HG02610 (cell line): ENCODE measurements around the gene DHRSX.
"Not testable (repeated sequence)": the region's sequence is repeated elsewhere in the genome, so short reads cannot be mapped to it uniquely, and the experiment has no call there.

Source experiments
- ATAC-seq: cut with Tn5 transposase; IDR thresholded peaks from one replicate; pipeline ENCODE4 v1.9.1; 2021; ENCODE audit warnings: mild to moderate bottlenecking, moderate library complexity; ENCODE audit not compliant: unreplicated experiment

Gene DHRSX

DNA sequence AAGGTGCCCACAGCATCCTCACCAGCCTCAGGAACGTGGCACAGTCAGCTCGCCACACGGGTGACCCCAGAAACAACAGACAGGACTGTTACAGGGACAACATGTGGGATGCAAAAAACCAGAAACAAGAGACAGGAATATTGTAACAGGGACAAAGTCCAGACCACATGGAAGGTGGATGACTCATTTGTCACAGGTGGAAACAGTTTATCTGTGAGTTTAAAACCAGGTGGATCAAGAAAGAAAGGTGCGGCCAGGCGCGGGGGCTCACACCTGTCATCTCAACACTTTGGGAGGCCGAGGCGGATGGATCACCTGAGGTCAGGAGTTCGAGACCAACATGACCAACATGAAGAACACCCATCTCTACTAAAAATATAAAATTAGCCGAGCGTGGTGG is 23.5 kb downstream of the DHRSX start:
- ATAC-seq, result not testable (repeated sequence)

DNA sequence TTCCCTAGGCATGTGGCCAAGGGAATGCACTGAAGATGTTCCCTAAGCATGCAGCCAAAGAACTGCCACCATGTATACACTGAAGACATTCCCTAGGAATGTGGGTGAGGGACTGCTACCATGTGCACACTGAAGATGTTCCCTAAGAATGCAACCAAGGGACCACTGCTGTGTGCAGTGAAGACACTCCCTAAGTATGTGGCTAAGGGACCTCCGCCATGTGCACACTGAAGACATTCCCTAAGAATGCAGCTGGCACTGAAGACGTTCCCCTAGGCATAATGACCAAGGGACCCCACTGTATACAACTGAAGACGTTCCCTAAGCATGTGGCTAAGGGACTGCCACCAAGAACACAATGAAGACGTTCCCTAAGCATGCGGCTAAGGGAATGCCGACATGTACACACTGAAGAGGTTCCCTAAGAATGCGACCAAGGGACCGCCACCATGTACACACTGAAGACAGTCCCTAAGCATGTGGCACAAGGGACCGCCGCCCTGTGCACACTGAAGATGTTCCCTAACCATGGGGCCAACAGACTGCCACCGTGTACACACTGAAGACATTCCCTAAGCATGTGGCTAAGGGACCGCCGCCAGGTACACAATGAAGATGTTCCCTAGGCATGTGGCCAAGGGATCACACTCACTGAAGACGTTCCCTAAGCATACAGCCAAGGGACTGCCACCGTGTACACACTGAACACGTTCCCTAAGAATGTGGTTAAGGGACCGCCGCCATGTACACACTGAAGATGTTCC is 25.6 kb downstream of the DHRSX start:
- ATAC-seq, result no peak

DNA sequence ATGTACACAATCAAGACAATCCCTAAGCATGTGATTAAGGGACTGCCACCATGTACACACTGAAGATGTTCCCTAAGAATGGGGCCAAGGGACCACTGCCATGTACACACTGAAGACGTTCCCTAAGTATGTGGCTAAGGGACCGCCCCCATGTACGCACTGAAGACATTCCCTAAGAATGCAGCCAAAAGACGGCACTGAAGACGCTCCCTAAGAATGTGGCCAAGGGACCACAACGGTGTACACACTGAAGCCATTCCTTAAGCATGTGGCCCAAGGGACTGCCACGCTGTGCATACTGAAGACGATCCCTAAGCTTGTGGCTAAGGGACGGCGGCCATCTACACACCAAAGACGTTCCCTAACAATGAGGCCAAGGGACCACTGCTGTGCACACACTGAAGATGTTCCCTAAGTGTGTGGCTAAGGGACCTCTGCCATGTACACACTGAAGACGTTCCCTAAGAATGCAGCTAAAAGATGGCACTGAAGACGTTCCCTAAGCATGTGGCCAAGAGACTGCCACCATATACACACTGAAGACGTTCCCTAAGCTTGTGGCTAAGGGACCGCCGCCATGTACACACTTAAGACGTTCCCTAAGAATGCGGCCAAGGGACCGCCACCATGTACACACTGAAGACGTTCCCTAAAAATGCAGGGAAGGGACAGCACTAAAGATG is 26.4 kb downstream of the DHRSX start:
- no peak for ATAC-seq

DNA sequence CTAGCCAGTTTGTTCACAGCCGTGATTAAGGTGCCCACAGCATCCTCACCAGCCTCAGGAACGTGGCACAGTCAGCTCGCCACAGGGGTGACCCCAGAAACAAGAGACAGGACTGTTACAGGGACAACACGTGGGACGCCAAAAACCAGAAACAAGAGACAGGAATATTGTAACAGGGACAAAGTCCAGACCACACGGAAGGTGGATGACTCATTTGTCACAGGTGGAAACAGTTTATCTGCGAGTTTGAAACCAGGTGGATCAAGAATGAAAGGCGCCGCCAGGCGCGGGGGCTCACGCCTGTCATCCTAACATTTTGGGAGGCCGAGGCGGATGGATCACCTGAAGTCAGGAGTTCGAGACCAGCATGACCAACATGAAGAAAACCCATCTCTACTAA is 27.7 kb downstream of the DHRSX start:
- not testable (repeated sequence) for ATAC-seq

DNA sequence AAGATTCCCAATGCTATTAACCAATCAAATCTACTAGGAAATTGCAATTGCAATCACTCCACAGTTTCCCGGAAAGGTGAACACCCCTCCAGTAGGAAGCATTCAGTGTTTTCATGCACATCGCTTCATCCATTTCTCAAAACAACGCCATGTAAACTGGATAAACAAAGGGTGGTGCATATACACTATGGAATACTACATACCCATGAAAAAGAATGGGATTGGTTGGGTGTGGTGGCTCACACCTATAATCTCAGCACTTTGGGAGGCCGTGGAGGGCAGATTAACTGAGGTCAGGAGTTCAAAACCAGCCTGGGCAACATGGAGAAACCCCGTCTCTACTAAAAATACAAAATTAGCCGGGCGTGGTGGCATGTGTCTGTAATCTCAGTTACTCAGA is 29.1 kb downstream of the DHRSX start:
- no peak for ATAC-seq

DNA sequence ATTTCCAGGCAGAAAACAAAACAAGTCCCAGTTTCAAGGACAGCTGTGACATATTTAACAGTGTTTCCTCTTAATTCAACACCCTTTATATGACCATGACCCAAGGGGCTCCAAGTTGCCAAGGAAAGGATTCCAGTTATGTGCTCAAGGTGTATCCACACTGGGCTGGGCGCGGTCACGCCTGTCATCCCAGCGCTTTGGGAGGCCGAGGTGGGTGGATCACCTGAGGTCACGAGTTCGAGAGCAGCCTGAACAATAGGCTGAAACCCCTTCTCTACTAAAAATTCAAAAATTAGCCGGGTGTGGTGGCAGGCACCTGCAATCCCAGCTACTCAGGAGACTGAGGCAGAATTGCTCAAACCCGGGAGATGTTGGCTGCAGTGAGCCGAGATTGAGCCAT is 29.6 kb downstream of the DHRSX start:
- ATAC-seq, result not testable (repeated sequence)

DNA sequence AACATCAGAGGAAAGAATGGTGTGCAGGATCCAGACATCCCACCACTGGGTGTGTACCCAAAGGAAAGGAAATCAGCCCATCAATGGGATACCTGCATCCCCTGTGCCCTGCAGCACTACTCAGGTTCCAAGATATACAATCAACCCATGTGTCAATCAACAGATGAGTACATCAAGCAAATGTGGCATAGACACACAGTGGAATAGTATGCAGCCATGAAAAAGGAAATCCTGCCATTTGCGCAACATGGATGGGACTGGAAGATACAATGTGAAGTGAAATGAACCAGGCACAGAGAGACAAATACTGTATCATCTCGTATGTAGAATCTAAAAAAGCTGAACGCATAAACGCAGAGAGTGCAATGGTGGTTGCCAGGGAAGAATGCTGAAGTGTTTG is 30.9 kb downstream of the DHRSX start:
- ATAC-seq, result not testable (repeated sequence)

DNA sequence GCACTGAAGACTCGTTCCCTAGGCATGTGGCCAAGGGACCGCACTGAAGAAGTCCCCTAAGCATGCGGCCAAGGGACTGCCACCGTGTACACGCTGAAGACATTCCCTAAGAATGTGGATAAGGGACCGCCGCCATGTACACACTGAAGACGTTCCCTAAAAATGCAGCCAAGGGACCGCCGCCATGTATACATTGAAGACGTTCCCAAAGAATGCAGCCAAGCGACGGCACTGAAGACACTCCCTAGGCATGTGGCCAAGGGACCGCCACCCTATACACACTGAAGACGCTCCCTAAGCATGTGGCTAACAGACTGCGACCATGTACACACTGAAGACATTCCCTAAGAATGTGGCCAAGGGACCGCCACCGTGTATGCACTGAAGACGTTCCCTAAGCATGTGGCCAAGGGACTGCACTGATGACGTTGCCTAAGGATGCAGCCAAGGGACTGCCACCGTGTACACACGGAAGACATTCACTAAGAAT is 31.5 kb downstream of the DHRSX start:
- no peak for ATAC-seq

DNA sequence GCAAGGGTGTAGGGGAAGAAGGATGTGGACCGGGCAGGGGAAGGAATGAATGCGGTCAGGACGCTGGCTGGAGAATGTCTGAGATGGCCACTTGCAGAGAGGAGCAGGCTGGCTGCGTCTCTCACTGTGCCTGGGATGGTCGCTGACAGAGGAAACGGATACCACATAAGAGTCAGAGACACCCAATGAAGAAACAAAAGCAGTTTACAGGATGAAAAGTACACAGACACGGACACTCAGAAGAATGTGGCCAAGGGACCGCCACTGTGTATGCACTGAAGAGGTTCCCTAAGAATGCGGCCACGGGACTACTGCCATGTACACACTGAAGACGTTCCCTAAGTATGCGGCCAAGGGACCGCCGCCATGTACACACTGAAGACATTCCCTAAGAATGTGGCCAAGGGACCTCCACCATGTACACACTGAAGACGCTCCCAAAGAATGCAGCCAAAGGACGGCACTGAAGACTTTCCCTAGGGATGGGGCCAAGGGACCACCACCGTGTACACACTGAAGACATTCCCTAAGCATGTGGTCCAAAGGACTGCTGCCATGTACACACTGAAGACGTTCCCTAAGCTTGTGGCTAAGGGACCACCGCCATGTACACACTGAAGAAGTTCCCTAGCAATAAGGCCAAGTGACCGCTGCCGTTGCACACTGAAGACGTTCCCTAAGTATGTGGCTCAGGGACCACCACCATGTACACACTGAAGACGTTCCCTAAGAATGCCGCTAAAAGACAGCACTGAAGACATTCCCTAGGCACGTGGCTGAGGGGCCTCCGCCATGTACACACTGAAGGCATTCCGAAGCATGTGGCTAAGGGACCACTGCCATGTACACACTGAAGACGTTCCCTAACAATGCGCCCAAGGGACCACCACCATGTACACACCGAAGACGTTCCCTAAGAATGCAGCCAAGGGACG is 32.2 kb downstream of the DHRSX start:
- ATAC-seq, result no peak

DNA sequence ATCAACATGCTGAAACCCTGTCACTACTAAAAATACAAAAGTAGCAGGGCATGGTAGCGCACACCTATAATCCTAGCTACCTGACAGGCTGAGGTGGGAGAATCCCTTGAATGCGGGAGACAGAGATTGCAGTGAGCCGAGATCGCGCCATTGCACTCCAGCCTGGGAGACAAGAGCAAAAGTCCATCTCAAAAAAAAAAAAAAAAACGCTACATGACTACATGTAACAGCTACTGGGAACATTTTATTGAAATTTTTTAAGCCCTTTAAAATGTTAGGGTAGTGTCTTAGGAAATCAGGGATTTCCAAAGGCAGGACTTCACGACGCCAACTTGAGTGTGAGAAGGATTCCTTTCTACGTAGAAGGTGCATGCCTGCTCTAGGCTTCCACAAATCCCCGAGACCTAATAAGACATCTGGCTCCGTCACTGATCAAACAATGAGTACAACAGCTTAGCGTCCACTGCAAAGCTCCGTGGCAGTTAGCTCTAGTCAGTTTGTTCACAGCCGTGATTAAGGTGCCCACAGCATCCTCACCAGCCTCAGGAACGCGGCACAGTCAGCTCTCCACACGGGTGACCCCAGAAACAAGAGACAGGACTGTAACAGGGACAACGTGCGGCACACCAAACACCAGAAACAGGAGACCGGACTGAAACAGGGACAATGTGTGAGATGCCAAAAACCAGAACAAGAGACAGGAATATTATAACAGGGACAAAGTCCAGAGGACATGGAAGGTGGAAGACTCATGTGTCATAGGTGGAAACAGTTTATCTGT is 33.7 kb downstream of the DHRSX start:
- no peak for ATAC-seq

DNA sequence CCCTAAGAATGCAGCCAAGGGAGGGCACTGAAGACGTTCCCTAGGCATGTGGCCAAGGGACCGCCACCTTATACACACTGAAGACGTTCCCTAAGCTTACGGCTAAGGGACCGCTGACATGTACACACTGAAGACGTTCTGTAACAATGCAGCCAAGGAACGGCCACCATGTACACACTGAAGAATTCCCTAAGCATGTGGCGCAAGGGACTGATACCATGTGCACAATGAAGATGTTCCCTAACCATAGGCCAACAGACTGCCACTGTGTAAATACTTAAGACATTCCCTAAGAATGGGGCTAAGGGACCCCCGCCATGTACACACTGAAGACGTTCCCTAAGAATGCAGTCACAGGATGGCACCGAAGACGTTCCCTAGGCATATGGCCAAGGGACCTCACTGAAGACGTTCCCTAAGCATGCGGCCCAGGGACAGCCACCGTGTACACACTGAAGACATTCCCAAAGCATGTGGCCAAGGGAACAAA is 36.1 kb downstream of the DHRSX start:
- no peak for ATAC-seq

DNA sequence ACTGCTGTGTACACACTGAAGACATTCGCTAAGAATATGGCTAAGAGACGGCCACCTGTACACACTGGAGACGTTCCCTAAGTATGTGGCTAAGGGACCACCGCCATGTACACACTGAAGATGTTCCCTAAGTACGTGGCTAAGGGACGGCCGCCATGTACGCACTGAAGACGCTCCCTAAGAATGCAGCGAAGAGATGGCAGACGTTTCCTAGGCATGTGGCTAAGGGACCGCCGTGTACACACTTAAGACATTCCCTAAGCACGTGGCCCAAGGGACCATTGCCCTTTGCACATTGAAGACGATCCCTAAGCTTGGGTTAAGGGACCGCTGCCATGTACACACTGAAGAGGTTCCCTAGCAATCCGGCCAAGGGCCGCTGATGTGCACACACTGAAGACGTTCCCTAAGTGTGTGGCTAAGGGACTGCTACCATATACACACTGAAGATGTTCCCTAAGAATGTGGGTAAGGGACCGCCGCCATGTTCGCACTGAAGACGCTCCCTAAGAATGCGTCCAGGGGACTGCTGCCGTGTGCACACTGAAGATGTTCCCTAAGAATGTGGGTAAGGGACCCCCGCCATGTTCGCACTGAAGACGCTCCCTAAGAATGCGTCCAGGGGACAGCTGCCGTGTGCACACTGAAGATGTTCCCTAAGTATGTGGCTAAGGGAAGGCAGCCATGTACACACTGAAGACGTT is 36.7 kb downstream of the DHRSX start:
- no peak for ATAC-seq

DNA sequence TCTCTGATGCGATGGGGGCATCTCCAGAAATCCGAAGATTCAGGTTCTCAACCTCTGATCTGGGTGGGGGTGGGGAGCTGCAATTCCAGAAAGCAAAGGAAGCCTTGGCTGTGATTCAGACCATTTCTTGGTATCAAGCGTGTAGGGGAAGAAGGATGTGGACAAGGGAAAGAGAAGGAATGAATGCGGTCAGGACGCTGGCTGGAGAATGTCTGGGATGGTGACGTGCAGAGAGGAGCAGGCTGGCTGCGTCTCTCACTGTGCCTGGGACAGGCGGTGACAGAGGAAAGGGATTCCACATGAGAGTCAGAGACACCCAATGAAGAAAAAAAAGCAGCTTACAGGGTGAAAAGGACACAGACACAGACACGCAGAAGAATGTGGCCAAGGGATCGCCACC is 37.3 kb downstream of the DHRSX start:
- ATAC-seq, result not testable (repeated sequence)

DNA sequence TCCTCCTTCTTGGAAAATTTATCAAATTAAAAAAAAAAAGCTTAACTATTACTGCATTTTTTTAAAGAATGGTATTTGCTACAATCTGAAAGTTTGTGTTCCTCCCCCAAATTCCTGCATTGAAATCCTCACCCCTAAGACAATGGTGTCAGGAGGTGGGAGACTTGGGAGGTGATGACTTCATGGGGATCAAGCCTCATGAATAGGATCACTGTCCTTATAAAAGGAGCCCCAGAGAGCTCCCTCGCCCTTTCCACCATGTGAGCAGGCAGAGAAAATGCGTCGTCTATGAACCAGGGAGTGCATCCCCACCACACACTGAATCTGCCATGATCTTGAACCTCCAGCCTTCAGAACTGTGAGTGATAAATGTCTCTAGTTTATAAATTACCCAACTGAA is 38.0 kb downstream of the DHRSX start:
- no peak for ATAC-seq

DNA sequence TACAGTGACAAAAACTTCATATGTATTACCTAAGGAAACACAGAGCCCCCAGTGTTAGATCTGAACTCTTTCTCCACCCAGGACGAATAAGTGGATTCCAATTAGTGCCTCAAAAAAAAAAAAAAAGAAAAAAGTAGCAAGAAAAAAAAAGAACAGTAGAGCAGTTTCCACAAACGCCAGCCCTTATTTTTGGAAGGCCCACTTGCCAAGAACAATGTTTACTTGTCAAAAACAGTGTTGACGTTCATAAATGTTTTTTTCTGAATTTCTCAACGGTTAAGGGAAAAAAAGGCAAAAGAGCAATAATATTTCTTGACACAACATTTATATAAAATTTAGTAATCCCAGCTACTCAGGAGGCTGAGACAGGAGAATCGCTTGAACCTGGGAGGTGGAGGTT is 38.7 kb downstream of the DHRSX start:
- no peak for ATAC-seq

DNA sequence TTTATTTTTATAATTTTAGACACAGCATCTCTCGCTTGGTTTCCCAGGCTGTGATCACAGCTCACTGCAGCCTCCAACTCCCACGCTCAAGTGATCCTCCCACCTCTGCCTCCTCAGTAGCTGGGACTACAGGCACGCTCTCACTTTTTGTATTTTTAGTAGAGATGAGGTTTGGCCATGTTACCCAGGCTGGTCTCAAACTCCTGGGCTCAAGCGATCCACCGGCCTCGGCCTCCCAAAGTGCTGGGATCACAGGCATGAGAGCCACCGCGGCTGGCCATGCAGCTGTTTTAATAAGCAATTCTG is 39.1 kb downstream of the DHRSX start:
- ATAC-seq, result no peak

DNA sequence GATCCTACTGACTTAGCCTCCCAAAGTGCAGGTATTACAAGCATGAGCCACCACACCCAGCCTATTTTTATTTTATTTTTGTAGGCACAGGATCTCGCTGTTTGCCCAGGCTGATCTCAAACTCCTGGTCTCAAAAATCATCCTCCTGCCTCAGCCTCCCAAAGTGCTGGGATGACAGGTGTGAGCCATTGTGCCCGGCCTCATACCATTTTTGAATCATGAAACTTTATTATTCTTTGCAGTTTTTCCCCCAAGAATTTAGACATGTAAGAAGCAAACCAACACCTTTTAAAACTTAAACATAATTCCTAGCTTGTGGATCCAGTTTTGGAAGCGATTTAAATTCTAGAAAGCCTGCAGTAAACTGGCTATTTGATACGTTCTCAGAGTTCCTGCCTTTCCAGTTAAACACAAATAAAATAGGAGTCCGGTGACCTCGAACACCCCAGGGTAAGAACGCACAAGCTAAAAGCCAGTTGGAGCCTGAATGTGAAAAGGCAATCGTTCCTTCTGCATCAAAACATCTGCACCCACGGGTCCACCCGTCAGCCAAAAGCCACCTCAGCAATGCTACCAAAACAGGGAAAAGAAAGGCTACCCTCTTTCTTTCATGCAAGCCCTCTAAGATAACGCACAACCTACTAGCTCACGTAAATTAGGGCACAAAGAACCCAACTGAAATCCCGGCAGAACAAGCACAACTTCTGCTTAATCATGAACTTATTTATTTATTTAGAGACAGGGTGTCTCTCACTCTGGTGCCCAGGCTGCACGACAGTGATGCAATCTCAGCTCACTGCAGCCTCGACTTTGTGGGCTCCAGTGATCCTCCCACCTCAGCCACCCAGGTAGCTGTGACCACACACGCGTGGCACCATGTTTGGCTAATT is 39.7 kb downstream of the DHRSX start:
- not testable (repeated sequence) for ATAC-seq

DNA sequence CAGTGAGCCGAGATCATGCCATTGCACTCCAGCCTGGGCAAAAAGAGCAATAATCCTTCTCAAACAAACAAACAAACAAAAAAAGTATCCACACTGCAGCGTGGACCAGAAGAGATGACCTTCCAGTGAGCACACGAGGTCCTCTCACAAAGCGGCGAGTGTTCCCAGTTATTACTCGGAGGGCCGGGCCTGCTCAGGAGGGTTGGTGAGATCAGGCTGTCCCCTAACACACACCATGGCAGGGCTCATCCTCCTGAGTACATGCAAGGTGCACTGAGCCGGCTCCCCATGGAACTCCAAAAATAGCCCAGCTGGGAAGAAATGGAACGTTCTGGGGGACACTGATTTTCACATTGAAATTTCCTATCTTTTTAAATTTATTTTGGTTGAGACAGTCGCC is 40.7 kb downstream of the DHRSX start:
- ATAC-seq, result not testable (repeated sequence)

DNA sequence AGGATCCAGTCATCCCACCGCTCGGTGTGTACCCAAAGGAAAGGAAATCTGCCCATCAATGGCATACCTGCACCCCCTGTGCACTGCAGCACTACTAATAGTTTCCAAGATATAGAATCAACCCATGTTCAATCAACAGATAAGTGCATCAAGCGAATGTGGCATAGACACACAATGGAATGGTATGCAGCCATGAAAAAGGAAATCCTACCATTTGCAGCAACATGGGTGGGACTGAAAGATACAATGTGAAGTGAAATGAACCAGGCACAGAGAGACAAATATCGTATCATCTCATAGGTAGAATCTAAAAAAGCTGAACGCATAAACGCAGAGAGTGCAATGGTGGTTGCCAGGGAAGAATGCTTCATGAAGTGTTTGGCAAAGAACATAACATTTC is 42.5 kb downstream of the DHRSX start:
- no peak for ATAC-seq
